ENCODE measurements around the gene VSX2.
A peak's percentile ranks its signal among the peaks of the same experiment; 100 is the strongest.

DNA sequence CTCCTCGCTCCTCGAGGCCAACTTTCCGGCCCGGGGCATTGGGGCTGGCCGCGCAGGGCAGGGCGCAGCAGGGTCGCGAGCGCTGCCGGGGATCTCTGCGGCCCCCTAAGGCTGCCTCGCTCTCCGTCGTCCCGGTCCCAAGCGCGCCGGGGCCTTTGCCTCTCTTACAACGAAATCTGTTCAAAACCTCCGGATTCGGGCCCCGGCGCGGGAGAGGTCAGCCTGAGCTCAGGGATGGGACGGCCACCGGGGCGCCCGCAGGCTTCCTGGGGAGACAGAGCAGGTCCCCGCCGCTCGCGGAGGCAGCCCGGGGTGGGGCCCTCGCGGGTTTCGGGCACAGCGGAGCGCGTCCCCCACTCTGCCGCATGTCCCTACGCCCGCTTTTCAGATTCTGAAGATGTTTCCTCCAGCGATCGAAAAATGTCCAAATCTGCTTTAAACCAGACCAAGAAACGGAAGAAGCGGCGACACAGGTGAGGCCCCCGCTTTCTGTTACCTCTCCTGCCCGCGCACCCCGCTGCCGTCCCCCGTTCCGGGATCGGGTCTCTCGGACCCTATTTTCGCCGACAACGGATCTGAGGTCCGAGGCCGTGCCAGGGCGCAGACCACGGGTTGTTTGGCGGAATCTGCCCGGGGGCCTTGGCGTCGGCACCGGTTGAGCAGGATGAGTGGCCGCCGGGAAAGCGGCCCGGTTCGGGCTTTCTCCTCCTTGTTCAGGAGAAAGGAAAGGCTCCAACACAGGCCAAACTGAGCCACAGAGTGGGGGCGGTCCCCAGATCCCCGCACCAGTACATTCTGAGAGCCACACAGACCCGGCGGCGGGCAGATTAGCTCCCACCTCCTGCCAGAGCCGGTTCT lies 1.8 kb downstream of the VSX2 start:
- TF ChIP-seq CTCF (IDR thresholded peaks at IDR 0.05; ENCODE audit: insufficient read depth, low read depth, low read length), result no peak
- TF ChIP-seq EZH2 (IDR thresholded peaks at IDR 0.05; ENCODE audit: insufficient read depth, low read length), result peak; percentile 98
